Measurements from ENCODE around the gene XRN1. TPM values are rescaled to one million over a fixed set of nuclear protein-coding genes. Genes with fewer than 3 reads are reported as not detected.

XRN1 gene
- total and polyA plus RNA-seq, 2 of the 8 experiments (the other 6 are each of a cell fraction or from before 2014, with no cell fraction given): 1.9 to 17.2 TPM

- TF ChIP-seq, protein P1, sequence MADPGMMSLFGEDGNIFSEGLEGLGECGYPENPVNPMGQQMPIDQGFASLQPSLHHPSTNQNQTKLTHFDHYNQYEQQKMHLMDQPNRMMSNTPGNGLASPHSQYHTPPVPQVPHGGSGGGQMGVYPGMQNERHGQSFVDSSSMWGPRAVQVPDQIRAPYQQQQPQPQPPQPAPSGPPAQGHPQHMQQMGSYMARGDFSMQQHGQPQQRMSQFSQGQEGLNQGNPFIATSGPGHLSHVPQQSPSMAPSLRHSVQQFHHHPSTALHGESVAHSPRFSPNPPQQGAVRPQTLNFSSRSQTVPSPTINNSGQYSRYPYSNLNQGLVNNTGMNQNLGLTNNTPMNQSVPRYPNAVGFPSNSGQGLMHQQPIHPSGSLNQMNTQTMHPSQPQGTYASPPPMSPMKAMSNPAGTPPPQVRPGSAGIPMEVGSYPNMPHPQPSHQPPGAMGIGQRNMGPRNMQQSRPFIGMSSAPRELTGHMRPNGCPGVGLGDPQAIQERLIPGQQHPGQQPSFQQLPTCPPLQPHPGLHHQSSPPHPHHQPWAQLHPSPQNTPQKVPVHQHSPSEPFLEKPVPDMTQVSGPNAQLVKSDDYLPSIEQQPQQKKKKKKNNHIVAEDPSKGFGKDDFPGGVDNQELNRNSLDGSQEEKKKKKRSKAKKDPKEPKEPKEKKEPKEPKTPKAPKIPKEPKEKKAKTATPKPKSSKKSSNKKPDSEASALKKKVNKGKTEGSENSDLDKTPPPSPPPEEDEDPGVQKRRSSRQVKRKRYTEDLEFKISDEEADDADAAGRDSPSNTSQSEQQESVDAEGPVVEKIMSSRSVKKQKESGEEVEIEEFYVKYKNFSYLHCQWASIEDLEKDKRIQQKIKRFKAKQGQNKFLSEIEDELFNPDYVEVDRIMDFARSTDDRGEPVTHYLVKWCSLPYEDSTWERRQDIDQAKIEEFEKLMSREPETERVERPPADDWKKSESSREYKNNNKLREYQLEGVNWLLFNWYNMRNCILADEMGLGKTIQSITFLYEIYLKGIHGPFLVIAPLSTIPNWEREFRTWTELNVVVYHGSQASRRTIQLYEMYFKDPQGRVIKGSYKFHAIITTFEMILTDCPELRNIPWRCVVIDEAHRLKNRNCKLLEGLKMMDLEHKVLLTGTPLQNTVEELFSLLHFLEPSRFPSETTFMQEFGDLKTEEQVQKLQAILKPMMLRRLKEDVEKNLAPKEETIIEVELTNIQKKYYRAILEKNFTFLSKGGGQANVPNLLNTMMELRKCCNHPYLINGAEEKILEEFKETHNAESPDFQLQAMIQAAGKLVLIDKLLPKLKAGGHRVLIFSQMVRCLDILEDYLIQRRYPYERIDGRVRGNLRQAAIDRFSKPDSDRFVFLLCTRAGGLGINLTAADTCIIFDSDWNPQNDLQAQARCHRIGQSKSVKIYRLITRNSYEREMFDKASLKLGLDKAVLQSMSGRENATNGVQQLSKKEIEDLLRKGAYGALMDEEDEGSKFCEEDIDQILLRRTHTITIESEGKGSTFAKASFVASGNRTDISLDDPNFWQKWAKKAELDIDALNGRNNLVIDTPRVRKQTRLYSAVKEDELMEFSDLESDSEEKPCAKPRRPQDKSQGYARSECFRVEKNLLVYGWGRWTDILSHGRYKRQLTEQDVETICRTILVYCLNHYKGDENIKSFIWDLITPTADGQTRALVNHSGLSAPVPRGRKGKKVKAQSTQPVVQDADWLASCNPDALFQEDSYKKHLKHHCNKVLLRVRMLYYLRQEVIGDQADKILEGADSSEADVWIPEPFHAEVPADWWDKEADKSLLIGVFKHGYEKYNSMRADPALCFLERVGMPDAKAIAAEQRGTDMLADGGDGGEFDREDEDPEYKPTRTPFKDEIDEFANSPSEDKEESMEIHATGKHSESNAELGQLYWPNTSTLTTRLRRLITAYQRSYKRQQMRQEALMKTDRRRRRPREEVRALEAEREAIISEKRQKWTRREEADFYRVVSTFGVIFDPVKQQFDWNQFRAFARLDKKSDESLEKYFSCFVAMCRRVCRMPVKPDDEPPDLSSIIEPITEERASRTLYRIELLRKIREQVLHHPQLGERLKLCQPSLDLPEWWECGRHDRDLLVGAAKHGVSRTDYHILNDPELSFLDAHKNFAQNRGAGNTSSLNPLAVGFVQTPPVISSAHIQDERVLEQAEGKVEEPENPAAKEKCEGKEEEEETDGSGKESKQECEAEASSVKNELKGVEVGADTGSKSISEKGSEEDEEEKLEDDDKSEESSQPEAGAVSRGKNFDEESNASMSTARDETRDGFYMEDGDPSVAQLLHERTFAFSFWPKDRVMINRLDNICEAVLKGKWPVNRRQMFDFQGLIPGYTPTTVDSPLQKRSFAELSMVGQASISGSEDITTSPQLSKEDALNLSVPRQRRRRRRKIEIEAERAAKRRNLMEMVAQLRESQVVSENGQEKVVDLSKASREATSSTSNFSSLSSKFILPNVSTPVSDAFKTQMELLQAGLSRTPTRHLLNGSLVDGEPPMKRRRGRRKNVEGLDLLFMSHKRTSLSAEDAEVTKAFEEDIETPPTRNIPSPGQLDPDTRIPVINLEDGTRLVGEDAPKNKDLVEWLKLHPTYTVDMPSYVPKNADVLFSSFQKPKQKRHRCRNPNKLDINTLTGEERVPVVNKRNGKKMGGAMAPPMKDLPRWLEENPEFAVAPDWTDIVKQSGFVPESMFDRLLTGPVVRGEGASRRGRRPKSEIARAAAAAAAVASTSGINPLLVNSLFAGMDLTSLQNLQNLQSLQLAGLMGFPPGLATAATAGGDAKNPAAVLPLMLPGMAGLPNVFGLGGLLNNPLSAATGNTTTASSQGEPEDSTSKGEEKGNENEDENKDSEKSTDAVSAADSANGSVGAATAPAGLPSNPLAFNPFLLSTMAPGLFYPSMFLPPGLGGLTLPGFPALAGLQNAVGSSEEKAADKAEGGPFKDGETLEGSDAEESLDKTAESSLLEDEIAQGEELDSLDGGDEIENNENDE (IDR thresholded peaks at IDR 0.05; ENCODE audit: insufficient replicate concordance, low read length): no peak
- no peak for TF ChIP-seq CTBP2 (IDR thresholded peaks at IDR 0.05; ENCODE audit: borderline replicate concordance, insufficient read depth, insufficient read length, low read length)
Measured at GRCh38 chr3:142481196-142481595, 33.4 kb upstream of the XRN1 start (continued).
